ENCODE results near the gene CEP112. TPM values are rescaled to one million over a fixed set of nuclear protein-coding genes. Genes with fewer than 3 reads are reported as not detected.

The CEP112 gene
- total and polyA plus RNA-seq, 9 of the 15 experiments (the other 6 are each of a cell fraction or from before 2014, with no cell fraction given), result 0.84 TPM; not detected in 8

- WGBS (ENCODE audit: insufficient coverage, low coverage, missing lambda C conversion rate), result 0% methylated on average over 4 of the region's 4 CpGs
- DNase-seq (ENCODE audit: extremely low read depth in 1 of 4, low spot score in 3 of 4) (no peak), FAIRE-seq (no peak), ATAC-seq (no peak)
- BruUV-seq (replicated peaks), result no TSS peak
- Histone ChIP-seq H4K20me1 (replicated peaks; ENCODE audit: control insufficient read depth, insufficient read depth, low read length) (no peaks in the 10 kb centered on the region), H3K9me1 (ENCODE audit: control insufficient read depth, insufficient read depth, low read length) (no peaks in the 10 kb centered on the region), H3K9ac (ENCODE audit: insufficient read depth in 1 of 2, low read depth in 2 of 2, low read length in 2 of 2) (no peak overlapping the region), H3K4me1 (replicated peaks in 1 of 2; ENCODE audit: control insufficient read depth in 2 of 2, insufficient read depth in 2 of 2, low read length in 2 of 2) (no peaks in the 10 kb centered on the region), H3K4me3 (no peak overlapping the region), H3K27me3 (ENCODE audit: control insufficient read depth in 2 of 2, insufficient read depth in 2 of 2, low read length in 2 of 2) (no peaks in the 10 kb centered on the region), H3K4me2 (ENCODE audit: insufficient read depth, low read length) (no peak overlapping the region), H3K36me3 (ENCODE audit: control insufficient read depth, insufficient read depth, low read length) (no peaks in the 10 kb centered on the region), H3K9me3 (replicated peaks; ENCODE audit: control insufficient read depth, insufficient read depth, low read depth, low read length) (no peaks in the 10 kb centered on the region), H3K27ac (ENCODE audit: extremely low read depth, low read depth, low read length) (no peak overlapping the region), H3K79me2 (ENCODE audit: control insufficient read depth, insufficient read depth, low read length) (no peaks in the 10 kb centered on the region), H2AFZ (ENCODE audit: low read depth, low read length) (no peak overlapping the region)
- in situ Hi-C loops (cut with MboI) (no loop called here), intact Hi-C loops (cut with micrococcal nuclease) (no loop called here)
- POLR2A ChIA-PET, result no interaction called here
- TF ChIP-seq ARID1B (IDR thresholded peaks at IDR 0.05) (no peak), ATF4 (CRISPR knock-in tag; IDR thresholded peaks at IDR 0.05) (no peak), SMAD4 (CRISPR knock-in tag; conservative IDR thresholded peaks at IDR 0.05) (no peak), ZNF668 (CRISPR knock-in tag; IDR thresholded peaks at IDR 0.05) (no peak), ZNF707 (CRISPR knock-in tag; conservative IDR thresholded peaks at IDR 0.05) (no peak), PHF20 (IDR thresholded peaks at IDR 0.05; ENCODE audit: partially characterized antibody) (no peak), MYBL2 (IDR thresholded peaks at IDR 0.05; ENCODE audit: low read depth) (no peak), MYBL2 (CRISPR knock-in tag; IDR thresholded peaks at IDR 0.05; ENCODE audit: borderline replicate concordance) (no peak)
- CTCF ChIA-PET (ENCODE audit: low intra/inter-chr PET ratio), result no interaction called here
These were observed 97.2 kb downstream of the CEP112 start for GRCh38 chr17:66094727-66095126.
